CD4-positive, alpha-beta T cell treated with Interleukin-15 for 1 hour (primary cell): ENCODE results near the gene PHACTR1.
"Not testable (repeated sequence)": the region's sequence is repeated elsewhere in the genome, so short reads cannot be mapped to it uniquely, and the experiment has no call there.

Experiments used
- DNase-seq: peaks from one replicate; pipeline ENCODE4 v3.0.0-alpha.2; 2020

PHACTR1 gene

DNA sequence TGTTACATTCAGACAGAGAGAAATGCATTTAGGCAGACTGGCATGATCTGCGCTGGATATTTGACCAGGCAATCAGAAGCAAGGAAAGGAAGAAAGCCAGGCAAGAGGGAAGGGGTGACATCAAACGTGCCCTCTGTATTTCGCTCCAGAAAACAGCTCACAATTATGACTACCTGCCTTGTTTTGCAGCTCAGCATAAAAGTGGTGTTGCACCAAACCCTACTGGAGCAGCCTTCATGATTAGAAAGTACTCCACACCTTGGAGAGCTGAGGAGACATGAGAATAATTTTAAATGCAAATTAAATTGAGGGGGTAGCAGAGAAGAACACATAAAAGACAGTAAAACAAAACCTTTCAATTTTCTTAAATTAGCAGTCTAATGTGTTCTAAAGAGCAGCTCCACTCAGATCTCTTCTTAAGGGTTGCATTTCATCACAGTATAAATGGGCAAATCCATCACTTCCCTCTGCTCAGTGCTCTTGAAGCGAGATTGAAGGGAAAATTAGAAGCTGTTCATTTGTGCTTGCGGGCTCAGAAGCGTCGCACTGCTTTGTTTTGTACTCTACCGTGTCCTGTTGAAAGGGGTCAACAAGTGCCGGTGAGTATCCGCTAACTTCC is at the start of gene PHACTR1:
Gene PHACTR1 (plus strand): TSS at position 470 of the 619 bp plus-strand sequence.
- DNase-seq: no peak

DNA sequence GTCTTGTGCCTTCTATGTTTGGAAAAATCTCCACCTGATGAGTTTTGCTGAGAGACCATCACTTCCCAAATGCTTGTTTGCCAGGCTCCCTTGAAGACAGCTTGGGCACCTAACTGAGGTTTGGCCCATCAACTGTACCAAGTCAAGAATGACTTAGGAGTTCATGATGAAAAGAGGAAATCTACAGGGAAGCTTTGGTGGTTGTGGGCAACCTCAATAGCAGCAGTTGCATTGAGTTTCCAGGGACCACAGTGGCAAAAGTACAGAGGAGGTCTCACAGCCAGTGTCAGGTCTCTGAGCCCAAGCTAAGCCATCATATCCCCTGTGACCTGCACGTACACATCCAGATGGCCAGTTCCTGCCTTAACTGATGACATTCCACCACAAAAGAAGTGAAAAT is 49.7 kb upstream of the PHACTR1 start:
- no peak for DNase-seq

DNA sequence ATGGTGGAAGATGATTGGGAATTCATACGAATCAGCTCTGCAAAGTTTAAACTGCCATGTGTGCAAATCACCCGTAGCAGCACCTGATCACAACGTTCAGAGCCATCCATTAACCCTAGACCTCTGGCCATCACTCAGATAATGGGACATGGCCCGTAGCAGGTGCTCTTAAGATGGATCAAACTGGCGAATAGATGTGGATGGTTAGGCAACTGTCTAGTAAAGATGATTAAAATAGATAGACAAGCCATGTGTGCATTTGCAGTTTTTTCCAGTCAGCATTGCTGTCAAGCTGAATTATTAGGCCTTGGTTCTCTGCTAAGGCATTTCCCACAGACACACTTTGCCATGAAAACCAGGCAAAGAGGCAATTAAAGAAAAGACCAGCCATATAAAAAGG is 40.6 kb upstream of the PHACTR1 start:
- no peak for DNase-seq

DNA sequence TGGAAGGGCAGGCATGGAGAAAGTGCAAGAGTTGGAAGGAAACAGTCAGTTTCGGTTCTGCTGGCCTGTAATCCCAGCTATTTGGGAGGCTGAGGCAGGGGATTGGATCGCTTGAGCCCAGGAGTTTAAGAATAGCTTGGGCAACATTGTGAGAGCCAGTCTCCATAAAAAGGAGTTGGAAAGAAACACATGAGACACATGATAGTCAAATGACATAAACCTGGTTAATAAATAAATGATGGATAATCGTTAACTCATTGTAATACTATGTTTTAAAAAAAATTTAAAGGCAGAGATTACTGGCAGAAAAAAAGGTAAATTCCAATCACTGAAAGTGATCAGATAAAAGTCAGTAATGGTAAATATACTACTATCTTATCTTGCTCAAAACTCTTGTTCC is 37.2 kb upstream of the PHACTR1 start:
- DNase-seq: no peak

DNA sequence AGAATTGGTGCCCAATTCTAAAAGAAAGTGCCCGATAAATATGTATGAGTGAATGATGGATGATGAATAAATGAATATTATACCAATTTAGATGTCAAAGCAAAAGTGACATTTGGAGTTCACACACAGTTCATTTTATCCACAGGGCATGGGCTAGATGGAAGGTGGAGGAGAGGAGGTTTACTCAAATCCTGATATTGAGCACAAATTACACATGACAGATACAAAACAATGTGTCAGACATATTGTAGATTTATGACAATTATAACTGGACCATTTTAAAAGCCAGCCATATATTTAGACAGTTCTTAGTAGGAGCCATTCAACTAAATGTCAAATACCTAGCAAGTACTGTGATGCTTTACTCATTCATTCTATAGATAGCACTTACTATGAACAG is 23.4 kb upstream of the PHACTR1 start:
- no peak for DNase-seq

DNA sequence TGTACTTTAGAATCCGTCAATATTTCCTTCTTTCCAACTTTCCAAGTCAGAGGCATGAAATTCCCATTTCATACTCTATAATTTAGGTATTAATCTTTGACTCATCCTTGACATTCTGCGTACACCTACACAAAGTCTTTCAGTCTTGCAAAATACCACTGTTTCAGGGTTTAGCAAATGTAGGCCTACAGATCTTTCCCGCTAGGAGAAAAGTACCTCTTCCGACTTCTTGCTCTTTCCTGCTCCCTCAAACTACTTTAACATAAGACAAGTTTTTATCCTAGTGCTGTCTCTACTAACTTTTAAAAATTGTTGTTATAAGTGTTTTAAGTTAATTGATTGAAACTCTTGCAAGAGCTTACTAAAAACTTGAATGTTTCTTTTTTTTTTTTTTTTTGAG is 18.3 kb upstream of the PHACTR1 start:
- no peak for DNase-seq

DNA sequence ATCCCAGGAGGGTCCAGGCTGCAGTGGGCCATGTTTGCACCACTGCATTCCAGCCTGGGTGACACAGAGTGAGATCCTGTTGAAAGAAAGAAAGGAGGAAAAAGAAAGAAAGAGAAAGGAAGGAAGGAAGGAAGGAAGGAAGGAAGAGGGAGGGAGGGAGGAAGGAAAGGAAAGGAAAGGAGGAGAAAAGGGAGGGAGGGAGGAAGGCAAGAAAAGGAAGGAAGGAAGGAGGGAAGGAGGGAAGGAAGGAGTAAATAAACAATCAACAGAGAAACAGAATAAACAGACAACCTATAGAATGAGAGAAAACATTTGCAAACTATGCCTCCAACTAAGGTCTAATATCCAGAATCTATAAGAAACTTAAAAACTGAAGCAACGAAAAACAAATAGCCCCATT is 11.6 kb upstream of the PHACTR1 start:
- DNase-seq: no peak

DNA sequence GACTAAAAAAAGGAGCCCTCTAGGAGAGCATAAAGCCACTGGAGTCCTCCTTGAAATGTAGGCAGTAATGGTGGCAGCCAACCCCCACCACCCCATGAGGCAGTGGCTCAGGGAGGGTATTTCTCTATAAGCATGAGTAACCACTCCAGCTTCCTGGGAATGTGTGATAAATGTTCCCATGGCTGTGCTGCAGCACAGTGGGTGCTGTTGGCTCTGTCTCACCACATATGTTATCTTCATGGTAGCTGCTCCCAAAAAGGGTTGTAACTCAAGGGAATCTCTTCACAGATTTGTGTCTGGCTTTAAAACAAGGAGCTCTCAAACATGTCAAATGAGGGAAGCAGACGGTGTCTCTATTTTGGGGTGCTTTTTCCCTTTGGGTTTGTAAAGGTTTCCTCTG is 7.5 kb upstream of the PHACTR1 start:
- DNase-seq: no peak

DNA sequence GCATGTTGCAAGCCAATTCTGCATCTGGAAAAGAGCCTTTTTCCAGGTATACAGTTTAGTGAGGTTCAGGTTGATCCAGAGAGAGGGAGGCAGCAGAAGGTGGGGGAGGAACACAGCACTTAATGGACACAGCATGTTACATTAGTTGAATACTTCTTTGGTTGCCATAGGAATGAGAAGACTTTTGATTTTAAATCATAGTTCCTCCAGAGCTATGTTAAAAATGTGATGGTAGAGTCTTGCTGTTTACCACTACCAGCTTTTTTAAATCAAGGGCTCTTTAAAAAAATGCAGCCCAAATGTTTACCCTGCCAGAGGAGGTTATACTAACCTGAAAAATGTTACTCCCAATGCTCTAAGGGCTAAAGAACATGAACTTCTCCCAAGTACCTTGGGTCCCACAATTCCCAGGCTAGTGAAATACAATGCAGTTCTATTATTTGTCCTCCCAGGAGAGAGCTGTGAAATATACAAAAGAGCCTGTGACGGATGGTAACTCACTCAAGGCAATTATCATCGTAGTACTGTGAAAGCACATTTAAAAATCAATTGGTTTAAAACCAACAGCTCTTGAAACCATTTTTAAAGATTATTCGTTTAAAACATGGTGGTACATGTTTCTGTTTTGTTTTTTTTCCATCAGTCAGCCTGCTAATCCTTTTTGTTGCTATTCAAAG is 6.9 kb upstream of the PHACTR1 start:
- no peak for DNase-seq

DNA sequence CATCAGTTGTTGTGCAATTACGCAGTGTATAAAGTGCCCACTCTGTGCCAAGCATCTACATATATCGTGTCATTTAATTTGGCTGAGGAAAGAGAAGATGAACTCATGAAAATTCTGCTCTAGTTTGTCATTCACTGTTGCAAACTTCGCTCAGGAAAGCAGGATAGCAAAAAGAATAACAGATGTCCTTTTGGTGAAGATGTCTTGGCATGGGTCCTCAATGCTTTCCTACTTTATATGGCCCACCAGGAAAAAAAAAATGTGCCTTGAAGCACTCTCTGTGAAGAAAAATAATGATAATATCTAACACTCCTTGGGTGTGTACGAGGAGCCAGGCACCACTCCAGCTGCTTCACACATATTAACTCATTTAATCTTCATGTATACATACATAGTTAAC is 5.6 kb upstream of the PHACTR1 start:
- DNase-seq: no peak

DNA sequence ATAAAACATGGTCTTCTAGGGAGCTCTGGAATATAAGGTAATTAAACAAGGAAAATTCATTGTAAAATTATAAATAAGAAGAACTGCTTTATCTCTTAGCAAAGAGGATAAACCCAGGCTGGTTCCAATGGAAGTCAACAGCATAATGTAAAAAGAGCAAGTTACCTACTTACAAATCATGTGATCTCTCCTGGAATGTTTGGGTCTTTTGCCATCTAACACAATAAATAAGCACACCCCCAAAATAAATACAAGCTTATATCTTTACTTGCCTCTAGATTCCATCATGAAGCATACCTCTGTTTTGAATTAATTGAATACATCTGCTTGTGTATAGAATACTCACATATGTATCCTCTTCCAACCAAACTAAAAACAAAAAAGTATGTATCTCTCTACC is 2.5 kb upstream of the PHACTR1 start:
- no peak for DNase-seq

DNA sequence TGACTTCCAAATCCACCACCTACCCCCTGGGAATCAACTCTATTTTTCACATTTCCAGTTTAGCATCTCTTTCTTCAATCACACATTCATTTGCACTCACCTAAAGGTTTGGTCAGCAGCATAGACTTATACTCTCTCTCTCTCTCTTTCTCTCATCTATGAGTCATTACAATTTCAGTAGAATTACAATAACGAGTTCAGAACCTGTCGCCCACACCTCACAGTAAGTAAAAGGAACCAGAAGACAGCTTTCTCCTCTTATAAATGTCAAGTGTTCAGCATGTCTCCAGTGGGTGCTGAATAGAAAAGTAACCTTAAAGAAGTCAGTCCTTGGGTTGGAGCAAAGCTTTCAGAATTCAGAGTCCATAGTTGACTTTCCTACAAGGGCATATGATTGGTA is 1.1 kb upstream of the PHACTR1 start:
- no peak for DNase-seq

DNA sequence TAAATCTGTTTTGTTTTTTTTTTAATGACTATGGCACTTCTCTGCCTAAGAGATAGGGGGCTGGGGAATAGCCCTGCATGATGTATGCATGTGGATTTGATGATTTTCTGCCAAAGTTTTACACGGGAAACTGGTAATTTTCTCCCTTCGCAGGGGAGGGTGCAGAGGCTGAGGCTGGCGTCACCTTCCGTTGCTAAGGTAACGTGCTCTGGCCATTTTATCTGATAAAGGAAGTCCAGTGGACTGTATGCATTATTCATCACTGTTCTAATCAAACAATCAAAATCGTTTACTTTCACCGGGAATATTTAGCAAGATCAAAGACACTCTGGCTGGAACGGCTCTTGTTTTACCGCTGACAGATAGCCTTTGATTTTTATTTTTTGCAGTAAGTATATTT is 789 bp downstream of the PHACTR1 start:
- DNase-seq: no peak

DNA sequence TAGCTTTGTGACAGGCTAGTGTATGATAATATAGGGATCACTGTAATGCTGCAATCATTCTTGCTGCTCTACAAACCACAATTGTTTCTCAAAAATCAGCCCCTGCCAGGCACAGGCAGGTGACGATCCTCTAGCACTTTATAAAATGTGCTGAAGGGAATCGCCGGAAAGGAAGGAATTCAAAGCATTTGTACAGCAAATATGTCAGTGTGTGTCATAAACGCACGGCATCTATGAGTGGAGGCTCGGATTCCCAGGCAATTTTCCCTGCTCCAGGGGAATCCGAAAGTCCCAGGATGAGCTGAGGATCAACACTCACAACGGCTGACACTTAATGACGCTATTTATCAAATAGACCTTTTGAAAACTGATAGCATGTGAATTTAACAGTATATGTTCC is 1.4 kb downstream of the PHACTR1 start:
- no peak for DNase-seq

DNA sequence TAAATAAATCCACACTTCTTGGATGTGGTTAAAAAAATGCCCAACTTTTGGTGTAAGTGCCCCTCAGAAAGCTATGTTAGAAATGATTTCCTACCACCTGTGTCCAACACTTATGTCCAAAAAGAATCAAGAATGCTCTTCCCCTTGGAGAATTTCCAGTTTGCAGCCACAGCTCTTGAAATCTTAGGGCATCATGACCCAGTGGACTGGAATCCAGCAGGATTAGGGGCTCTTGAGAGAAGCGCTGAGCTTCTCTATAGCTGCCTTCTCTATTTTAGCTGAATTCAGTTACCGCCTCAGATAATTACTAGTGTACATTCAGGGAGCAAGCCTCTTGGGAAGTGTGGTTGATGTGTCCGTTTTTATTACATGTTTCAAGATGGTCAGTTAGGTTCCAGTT is 2.5 kb downstream of the PHACTR1 start:
- DNase-seq: no peak

DNA sequence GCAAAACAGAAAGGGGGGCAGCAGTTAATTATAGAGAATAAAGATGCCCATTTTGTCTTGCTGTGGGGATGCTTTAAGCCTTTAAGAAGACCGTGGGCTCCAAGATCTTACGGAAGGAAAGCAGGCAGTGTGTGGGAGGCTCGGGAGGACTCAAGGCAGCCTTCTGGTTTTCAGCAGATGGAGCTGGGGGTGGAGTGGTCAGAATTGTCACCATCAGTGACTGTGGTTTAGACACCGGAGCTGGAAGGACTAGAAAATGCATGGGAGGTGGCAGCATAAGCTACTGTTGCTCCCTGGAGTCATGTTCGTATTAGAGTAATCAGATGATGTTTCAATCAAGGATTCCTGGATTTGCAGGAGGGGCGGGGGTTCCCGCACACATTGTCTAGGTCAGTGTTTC is 3.7 kb downstream of the PHACTR1 start:
- DNase-seq: no peak

DNA sequence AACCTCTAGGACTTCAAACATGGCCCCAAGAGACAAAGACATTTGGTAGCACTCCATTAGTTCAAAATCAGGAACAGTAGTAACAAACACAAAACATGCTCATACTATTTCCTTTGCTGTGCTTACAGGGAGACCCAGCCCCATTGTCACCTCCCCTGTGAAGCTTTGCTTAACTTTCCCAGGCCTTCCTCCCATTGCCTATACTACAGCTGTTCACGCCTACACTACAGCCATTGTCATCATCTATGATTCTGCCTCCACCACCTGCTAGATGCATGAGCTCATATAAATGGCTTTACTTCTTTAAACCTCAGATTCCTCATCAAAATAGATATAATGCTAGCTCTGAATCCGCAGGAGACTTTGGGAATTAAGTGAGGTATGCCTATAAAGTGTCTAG is 8.7 kb downstream of the PHACTR1 start:
- DNase-seq: no peak

DNA sequence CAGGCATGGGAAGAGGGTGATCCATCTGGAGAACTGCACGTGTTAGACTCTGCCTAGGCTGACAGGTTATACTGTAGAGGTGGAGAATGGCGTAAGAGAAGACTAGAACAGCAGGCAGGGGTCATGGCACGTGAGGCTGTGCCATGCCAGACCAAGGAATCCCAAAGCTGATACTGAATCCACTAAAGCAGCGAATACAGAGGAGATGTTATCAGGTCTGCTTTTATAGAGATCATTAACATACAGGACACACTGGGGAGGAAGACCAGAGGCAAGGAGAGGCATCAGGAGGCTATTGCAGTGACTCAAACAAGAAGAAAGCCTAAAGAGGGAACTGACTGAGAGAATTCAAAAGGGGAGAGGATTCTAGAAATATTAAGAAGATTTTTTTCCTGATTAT is 12.9 kb downstream of the PHACTR1 start:
- no peak for DNase-seq

DNA sequence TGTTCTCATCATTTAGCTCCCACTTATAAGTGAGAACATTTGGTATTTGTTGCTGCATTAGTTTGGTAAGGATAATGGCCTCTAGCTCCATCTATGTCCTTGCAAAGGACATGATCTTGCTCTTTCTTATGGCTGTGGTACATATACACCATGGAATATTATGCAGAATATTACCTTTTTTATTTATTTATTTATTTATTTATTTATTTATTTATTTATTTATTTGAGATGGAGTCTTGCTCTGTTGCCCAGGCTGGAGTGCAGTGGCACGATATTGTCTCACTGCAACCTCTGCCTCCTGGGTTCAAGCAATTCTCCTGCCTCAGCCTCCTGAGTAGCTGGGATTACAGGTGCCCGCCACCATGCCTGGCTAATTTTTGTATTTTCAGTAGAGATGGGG is 14.2 kb downstream of the PHACTR1 start:
- DNase-seq: not testable (repeated sequence)

DNA sequence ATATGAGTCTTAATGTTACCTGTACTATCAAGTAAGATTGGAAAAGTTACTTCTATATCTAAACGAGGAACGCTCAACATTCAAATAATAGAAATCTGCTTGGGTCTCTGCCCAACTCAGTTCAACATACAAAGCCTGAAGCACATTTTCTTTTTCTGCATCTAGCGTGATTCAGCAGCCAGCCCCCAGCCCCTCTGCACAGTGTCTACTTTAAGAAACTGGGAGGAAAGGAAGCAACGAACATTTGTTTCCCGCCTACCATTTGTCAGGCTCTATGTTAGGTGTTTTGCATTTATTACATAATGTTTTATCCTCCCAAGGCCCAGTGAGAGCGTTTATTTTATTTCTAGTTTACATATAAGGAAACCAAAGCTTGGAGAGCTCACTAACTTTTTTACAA is 17.3 kb downstream of the PHACTR1 start:
- DNase-seq: no peak

DNA sequence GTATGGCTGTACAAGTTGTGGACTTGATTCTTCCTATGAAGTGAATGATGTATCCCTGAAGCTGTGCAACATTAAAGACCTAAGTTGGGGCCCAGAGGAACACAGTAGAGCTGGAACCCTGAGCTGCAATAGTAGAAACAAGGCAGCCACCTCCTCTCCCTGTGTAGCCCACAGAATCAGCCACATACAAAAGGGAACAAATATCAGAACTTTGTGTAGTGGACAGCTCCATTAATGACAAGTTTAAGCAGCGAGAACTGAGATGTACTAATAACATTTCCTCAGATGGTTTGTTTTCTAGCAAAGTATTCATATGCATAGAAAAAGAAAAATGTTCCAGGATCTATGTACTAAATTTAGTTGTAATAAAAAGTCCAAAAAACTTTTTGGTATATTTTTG is 19.2 kb downstream of the PHACTR1 start:
- no peak for DNase-seq

DNA sequence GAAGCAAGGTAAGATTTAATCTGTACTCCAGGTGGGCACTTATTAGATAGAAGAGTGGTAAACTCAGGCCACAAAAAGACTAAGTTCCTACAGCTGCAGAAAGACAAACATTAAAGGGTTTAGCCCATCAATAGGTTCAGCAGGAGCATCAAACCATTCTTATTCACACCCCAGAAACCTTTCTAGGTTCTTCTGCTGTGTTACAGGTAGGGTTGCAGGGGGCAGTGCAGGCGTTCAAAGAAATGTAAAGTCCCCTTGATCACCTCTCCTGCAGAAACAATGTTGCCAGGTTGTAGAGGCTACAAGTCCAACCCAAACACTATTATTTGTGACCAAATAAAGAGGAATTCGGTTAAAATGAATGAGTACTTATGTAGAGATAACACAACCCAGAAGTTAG is 31.8 kb downstream of the PHACTR1 start:
- no peak for DNase-seq

DNA sequence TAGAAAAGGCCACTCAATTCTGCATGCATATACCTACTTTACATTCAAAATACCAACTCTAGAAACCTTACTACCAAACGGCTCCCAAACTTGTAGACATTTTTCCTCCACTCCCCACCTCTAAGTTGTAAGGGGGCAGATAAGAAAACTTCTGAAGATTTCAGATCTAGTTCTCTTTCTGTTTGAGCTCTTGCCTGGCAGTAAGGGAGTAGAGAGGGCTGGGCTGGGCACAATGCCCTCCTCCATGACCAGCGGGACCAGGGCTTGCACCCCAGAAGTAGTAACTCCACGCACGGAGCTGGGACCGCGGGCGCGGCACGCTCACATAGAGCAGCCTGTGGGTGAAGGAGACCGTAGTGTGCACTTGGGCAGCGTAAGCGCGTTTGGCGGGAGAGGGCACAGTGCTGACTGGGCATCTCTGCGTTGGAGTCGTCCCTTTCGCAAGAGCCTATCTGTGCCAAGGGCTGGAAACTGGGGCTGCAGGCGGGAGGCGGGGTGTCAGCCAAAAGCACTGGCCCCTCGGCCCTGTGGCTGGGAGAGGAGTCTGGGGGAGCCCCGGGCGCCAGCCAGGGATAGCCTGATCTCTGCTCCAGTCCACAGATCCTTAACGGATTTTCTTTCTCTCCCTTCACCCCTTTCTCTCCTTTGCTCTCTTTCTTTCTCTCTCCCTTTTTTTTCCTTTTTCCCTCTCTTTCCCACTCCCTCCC is 32.4 kb downstream of the PHACTR1 start:
- DNase-seq: no peak

DNA sequence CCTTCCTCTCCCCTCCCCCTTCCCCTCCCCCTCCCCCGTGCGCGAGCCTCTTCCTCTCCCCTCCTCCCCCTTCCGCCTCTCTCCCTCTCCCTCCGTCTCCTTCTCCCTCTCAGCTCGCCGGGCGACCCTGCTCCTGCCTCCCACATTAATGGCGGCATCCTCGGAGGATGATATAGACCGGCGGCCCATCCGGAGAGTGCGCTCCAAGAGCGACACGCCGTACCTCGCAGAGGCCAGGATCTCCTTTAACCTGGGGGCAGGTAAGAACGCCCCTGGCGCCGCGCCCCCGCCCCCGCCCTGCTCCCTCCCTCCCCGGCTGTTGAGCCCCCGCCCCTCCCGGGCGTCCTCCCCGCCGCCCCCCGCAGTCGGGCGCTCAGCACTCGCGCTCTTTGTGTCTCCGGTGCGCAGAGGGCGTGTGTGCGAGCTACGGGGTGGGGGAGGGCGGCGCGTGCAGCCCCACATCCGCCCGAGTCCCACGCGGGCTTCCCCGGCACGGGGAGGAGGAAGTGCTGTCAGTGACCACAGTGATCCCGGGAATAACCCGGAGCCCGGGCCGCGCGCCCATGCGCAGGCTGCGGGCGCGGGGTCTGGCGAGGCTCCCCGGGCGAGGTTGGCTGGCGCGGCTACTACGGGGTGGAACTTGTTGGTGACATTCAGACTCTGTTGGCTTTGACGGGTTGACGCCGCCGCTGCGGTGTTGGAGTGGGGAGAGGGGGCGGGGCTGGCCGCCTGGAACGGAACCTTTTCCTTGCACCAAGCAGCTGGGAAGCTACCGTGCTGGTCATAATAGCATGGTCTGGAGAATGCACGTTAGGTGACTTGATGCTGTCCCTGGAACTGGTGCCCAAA is 33.2 kb downstream of the PHACTR1 start:
- no peak for DNase-seq
